Hypothalamus (tissue), 51 donors: ENCODE data around the gene NCOR2.

Source experiments
- DNase-seq, 51 donors: peaks; one replicate each; lab custom pipeline; 2025; lab: John Stamatoyannopoulos, UW

Gene NCOR2

DNA sequence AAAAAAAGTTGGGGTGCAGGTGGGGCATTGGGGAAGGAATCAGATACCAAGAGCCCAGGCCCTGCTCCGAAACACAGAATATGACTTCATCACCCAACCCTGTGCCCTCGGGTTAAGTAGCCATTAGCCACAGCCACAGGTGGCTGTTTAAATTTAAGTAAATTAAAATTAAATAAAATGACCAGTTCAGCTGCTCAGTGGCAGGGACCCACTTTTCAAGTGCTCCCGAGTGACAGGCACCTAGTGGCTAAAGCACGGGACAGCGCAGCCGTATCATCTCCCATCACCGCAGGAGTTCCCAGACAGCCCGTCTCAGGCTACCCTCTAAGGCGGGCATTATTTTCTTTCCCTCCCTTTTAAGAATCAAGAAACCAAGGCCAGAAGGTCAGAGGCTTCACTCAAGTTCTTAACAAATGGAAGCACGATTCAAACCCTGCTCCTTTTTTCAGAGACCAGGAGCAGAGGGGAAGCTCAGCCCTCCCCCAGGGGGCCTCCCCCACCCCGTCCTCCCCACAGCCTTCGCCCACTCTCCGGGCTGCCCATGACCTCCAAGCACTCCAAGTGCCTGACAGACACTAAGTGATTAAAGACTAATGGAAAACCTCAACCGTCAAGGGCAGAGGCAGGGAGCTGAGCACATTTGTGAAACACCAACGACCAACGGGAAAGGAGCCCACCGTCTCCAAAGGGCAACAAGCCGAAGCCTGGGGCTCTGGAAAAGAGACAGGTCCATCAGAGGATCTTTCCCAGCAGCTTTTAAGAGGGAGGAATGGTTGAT is 5.2 kb downstream of the NCOR2 start:
- no peak for DNase-seq

DNA sequence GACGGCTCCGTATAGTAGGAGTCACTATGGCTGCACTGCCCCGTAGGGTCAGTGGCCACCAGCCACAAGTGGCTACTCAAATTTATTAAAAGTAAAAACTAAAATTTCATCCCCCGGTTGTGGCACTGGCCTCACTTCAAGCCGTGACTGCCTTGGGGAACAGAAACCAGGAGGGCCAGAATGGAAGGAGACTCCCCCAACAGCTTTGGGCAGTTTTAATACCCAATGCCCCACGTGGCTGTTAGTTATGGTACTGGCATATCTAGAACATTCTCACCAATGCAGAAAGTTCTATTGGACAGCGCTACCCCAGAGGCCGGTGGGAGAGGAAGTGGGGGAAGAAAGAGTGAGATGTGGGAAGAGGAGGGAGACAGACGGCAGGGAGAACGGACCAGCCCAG is 6.2 kb downstream of the NCOR2 start:
- DNase-seq = no peak

DNA sequence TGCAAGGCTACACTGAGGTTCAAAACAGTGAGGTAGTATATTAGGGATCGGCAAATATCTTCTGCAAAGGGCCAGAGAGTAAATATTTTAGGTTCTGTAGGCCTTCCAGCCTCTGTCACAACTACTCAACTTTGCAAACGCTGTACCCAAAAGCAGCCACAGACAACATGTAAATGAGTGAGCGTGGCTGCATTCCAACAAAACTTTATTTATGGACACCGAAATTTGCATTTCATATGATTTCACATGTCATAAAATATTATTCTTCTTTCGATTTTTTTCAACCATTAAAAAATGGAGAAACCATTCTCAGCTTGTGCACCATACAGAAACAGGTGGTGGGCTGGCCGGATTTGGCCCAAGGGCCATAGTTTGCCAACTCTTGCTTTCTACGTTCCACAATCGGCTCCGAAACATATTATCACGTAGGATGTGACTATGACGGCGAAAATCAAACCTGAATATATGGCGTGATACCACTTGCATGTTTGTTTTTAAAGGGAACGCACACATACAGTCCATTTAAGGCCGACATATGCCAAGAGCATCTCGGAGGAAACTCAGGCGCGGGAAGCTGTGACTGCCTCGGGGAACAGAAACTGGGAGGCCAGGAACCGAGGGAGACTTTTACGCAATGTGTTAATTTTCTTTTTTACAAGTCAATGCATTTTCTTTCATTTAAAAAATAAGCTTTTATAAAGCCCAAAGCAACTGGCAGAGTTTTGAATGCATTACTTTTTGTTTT is 7.1 kb downstream of the NCOR2 start:
- no peak for DNase-seq

DNA sequence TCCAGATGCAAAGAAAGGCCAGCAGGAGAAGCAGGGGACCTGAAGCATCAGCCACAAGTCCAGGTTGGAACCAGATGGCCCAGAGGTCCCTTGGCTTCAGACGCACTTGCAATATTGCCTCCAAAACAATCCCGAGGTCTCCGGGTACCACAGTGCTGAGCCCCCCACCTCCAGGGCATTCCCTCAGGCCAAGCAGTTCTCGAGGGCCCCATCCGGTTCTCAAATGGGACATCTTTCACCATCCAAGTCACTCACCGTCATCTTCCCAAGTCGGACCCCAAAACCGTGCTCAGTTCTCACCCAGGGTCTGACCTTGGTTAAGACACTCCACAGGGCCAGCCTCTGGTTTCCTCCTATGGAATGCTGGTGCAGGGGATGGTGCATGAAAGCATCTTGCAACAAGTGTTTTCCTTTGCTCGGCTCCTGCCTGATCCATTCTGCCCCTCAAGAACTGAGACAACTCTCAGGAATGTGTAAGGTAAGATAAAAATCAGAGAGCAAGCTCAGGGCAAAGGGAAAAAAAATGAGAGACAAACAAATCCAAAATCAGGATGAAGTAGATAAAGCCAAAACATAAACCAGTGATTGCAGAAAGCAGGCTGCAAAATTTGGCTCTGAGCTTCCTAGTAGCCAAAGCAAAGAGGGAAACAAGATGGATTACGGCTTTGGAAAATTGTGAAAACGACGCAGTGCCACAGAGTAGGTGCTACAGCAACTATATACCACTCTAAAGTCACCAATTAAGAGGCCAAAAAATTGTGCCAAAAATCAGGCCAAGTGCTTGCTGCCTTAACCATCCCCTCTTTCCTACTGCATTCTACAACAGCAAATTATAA is 8.0 kb downstream of the NCOR2 start:
- no peak for DNase-seq

DNA sequence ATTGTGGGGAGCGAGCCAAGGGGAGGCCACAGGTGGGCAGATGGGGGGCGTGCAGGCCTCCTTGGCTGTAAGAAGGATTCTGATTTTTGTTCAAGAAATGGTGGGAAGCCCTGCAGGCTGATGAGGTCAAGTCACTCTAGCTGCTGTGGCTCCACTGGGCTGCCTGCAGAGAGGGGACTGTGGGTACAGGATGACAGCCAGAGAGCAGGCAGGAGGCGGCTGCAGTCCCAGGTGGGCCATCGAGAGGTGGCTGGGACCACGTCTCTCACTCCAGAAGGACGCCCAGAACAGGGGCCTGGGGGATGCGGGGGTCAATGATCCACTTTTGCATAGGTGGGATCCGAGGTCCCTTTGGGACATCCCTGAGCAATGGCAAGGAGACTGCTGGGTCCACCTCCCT is 9.1 kb downstream of the NCOR2 start:
- DNase-seq = no peak

DNA sequence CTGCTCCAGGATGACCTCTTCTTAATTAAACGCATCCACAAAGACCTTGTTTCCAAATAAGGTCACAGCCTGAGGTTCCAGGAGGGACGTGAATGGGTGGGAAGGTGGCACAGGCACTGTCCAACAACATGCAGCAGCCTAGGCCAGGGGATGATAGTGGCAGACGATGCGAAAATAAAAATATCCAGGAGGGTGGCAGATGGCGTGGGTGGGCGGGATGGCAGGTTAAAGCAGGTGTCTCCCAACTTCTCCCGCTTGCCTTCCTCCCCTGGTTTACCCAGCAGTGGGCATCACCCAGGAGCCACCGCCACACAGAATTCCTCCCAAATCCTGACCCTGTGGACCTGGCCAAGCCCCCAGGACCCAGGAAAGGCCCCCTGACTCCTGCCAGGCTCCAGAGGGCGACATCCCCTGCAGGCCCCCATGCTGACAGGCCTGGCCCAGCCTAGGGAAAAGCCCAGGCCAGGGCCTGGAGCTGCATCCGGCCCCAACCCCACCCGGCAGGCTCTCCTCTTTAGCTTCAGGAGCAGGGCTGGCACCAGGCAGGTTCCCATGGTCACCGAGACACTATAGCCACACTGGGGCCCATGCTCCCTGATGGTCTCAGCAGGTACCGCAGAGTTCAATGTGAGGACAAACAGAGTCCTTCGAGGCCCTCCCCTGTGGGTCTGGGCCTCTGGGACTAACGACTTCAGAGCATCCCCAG is 9.7 kb downstream of the NCOR2 start:
- DNase-seq = no peak

DNA sequence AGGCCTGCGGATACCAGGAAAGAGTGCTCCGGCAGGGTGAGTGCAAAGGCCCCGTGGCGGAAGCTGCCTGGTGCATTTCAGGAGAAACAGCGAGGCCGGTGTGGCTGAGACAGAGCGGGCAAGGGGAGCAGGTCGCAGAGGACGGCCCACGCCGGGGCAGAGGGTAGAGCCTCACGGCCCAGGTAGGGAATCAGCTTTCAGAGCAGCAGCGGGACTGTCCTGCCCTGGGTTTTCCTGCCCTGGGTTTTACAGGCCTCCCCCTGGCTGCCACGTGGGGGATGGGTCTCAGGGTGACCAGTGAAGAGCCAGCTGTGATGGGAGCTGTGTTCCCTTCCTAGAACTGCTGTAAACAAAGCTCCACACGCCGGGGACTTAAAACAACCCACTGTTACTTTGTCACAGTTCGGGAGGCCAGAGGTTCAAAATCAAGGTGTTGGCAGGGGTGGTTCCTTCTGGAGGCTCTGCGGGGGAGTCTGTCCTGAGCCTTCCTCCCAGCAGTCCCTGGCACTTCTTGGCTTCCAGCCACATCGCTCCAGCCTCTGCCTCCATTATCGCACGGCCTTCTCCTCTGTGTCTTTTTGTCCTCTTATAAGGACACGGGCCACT is 10.4 kb downstream of the NCOR2 start:
- peak in 21 of 51 donors; percentile 24 to 71 (median 48) for DNase-seq

DNA sequence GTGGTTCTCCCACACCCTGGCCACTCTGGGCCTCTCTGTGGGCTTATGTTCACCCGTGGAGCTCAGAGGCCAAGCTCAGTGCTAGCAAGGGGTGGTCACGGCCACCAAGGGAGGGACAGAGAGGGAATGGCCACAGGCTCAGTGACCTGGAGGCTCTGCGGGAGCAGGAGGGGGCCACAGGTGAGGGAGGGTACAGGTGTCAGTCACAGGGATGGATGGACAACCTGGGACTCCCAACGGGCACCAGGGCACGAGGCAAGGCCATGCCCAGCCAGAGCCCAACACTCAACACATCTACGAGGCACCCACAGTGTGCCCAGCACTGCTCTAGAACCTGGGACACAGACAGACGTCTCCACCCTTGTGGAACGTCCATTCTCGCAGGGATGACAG is 11.3 kb downstream of the NCOR2 start:
- DNase-seq = no peak

DNA sequence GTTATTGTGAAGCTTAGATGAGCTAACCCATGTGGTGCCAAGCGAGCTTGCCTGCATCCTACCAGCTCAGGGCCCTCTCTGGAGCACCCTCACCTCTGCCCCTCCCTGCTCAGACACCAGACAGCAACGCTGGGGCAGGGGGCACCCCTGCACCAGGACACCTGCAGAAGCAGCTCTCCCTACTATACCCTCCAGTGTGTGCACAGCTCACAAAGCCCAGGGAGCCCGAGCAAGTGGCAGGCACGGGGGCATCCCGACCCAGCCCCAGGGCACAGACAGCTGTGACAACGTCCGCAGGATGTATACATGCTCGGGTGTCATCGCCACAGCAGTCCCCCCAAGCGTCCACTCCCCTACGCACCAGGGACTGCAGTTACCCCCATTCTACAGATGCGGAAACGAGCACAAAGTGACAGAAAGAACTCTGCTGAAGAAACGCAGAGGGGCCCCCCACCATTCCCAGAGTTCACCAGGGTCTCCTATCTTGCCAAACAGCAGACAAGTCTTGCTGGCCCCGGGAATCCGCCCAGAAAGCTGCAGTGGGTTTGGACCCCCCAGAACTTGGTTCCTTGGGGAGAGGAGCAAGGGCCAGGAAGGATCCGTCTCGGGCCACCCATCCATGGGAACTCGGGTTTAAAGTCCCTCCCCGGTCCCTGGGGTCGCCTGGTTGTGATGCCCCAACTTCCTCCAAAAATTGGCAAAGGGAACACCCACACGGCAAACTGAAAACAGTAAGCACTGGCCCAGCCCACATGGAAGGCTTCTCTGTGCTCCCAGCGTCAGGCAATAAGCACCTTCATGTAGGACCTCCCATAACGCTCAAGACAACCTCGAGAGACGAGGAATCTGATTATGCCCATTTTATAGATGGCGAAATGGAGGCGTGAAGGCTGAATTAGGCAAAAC is 12.0 kb downstream of the NCOR2 start:
- no peak for DNase-seq

DNA sequence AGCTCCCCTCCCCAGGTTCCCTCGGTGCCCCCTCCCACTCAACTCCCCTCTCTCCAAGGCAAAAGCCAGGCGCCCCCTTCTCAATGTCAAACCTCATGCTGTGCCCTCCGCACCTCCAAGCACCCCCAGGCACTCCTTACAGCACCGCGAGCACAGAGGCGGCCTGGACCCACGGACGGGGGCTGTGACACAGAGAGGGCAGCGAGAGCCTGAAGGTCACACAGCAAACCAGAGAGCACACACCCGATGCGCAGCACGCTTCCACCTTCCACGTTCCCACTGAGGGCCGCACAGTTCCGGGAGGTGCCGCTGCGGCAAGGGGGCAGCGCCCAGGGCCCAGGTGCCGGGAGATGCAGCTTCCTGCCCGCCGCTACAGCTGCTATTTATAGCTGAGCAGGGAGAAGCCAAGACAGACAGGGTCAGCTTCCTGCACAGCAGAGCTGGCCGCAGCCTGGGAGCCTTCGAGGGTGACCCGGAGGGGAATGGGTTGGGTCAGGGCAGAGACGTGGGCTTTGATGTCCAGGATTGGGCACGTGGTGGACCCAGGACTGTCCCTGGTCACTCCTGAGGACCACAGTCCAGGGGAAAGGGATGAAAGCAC is 12.9 kb downstream of the NCOR2 start:
- DNase-seq = no peak

DNA sequence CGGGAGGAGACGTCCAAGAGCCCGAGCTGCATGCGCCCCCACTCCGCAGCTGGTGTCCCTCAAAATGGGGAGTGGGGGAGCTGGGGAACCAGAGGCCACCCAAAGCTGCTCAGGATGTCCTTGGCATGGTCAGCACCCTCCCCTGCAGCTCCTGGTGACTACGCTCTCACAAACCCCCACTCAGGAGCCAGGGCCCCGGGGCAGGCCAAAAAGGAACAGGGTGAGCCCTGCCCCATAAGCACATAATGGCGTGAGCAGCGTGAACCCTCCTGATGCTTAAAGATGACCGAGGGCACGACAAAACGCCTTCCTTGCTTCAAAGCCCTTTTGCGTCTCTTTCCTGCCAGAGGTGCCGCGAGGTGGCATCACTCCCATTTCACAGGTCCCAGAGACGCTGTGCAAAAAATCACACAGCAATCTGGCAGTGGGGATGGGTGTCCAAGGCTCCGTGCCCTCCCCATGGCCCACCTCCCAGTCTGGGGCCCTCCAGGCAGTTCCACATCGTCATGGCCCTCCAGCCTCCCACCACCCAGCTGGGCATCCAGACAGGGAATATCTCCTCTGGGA is 13.5 kb downstream of the NCOR2 start:
- DNase-seq = no peak

DNA sequence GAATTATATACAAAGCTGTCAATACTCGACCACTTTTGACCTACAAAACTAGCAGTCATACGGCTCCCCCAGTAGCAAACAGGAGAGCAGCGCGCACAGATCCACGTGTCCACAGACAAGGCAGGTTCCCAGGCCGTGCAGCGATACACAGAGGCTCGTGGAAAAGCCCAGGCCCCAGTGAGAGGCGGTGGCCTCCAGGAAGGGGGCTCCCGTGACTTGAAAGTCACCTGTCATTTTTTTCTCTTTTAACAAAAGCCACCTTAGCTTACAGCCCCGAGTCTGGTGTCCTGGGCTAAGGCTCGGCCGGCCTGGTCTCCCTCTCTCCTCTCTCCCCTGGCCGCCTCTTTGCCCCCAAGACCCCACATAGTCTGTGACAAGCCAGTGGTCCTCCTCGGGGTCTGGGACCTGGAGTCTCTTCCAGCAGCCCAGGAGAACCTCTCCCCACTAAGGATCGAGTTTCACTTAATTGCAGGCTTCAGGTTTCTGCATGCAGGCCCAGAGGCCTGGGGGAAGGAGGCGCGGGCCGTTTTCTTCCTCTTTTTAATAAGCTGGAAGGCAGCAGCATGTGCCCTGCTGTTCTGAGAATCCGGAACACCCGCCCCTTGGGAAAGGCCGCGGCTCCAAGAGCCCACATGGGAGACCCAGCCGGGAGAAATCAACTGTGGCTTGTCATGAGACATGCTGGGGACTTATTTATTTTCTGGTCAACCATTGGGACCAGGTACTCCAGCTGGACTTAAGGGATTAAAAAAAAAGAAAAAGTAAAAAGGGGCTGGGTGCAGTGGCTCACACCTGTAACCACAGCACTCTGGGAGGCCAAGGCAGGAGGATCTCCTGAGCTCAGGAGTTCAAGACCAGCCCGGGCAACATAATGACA is 15.9 kb downstream of the NCOR2 start:
- DNase-seq = peak in 23 of 51 donors; percentile 11 to 60 (median 38)

DNA sequence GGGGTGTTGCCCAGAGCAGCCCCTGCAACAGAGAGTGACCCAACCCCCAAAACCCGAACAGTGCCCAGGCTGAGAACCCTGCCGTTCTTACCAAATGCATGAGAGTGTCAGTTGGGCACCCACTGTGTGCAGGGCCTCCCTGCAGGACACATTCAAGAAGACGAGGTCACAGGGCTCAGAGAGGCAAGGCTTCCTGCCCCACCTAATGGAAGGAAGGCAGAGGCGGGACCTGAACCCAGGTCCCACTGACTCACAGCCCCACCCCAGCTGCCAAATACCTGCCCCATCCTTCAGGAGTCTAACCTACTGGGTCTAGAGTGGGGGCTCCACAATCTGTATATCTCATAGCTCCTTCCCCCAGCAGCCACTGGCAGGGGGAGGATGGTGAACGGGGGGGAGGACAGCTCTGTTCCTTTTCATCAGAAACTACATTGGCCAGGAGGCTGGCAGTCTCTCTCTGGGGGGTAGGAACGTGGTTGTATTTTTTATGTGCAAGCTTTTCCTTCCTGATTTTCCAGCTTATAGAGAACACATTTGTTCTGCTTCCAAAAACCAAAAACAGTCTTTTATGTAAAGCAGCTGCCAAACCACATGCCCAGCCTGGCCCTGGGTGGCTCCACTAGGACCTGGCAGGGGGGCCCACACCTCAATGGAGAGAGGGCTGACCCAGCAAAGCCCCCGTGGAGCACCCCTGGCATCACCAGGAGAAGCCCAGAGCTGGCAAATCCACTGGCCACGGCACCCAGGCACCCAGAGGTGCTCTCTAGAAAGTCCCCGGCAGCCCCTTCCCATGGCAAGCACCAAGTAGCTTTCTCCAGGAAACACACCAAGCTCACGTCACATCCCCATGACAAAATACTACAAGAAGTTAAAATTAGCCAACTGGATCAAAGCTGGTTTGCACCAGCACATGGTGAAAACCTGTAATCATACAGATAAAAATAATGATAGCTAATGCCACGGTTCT is 17.0 kb downstream of the NCOR2 start:
- peak in 12 of 51 donors; percentile 18 to 74 (median 24) for DNase-seq

DNA sequence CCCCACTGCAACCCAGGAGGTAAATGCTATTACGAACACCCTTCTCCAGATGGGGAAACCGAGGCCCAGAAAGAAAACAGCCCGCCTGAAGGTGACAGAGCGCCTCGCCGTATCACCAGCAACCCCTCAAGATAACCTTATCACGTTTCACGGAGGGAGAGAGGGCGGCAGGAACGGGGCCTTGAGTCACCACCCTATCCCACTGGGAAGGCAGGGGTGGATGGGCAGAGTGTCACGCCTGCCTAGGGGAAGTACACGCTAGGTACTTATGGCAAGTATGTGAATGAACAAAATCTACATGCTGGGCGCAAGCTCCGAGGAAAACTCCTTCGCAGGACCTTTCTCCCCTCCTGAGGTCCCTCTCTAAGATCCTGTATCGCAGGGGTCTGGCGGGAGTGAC is 17.8 kb downstream of the NCOR2 start:
- DNase-seq = no peak

DNA sequence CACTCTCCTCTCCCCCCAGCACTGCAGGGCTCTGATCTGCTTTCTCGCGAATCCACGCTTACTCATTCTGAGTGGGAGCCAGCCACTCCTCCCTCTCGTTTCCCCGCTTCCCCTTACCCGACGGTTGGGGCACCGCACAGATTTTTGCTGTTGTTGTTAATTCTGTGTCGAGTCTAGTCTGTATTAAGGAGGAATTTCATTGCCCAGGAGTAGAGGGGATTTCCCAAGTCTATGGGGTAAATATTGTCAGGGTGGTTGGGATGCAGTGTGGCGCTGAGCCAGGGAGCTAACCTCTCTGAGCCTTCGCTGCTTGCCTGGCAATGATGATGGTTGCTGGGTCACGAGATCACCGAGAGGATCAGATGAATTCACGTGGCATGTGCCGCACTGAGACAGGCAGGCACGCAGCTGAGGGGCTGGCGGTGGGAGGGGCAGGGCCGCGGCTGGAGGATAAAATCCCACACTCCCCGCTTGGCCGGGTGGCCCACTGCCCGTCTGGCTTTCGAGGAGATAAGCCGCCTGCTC is 18.5 kb downstream of the NCOR2 start:
- peak in 14 of 51 donors; percentile 8 to 73 (median 44) for DNase-seq

DNA sequence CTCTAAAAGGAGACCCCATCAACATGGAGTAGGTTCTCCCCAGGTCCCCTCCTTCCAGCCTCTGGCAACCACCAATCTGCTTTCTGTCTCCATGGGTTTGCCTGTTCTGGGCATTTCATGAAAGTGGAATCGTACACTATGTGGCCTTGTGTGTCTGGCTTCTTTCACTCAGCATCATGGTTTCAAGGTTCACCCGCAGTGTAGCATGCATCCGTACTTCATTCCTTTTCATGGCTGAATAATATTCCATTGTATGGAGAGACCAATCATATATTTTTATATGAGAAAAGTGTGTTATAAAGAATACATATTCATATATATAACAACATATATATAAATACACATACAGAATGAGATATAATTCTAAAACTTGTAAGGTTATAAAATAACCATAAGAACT is 19.8 kb downstream of the NCOR2 start:
- DNase-seq = no peak
